WI38 (cell line): ENCODE data around the gene LEMD1.
"Not testable (repeated sequence)": the region's sequence is repeated elsewhere in the genome, so short reads cannot be mapped to it uniquely, and the experiment has no call there.

ENCODE experiments used
- H3K4me3 ChIP-seq: 2 replicates; pipeline ENCODE4 v1.5.1; 2011; ENCODE audit warnings: low read depth, mild to moderate bottlenecking, control low read depth, low read length
- TF ChIP-seq, protein P1 (sequence below): IDR thresholded peaks from 2 replicates; pipeline ENCODE4 v1.5.1; 2012; ENCODE audit warnings: low read depth, mild to moderate bottlenecking, control low read depth, low read length

Gene LEMD1

GRCh38 chr1:205398586-205398985 is 23.3 kb downstream of the LEMD1 start:
- TF ChIP-seq, protein P1, sequence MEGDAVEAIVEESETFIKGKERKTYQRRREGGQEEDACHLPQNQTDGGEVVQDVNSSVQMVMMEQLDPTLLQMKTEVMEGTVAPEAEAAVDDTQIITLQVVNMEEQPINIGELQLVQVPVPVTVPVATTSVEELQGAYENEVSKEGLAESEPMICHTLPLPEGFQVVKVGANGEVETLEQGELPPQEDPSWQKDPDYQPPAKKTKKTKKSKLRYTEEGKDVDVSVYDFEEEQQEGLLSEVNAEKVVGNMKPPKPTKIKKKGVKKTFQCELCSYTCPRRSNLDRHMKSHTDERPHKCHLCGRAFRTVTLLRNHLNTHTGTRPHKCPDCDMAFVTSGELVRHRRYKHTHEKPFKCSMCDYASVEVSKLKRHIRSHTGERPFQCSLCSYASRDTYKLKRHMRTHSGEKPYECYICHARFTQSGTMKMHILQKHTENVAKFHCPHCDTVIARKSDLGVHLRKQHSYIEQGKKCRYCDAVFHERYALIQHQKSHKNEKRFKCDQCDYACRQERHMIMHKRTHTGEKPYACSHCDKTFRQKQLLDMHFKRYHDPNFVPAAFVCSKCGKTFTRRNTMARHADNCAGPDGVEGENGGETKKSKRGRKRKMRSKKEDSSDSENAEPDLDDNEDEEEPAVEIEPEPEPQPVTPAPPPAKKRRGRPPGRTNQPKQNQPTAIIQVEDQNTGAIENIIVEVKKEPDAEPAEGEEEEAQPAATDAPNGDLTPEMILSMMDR, result no peak
- no peak overlapping the region for H3K4me3 ChIP-seq

- TF ChIP-seq, protein P1, result peak; percentile 26; the same call in 1 of the 2 replicates
- no peak overlapping the region for H3K4me3 ChIP-seq
These were observed 24.8 kb downstream of the LEMD1 start for GRCh38 chr1:205396967-205397616.

DNA sequence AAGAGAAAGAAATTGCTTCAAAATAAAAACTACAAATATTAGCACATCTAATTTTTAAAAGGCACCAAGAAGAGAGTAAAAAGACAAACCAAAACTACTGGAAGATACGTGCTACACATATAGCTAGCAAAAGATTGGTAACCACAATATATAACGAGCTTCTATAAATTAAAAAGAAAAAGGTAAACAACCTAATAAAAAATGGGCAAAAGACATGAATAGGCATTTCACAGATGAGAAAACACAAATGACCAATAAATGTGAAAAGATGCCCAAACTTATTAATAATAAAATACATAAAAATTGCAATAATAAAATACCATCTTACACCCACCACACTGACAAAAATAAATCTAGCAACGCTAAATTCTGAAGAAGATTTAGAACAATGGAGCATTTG is 26.2 kb downstream of the LEMD1 start:
- TF ChIP-seq, protein P1, result no peak
- H3K4me3 ChIP-seq, result no peak overlapping the region

GRCh38 chr1:205392650-205393049 is 29.2 kb downstream of the LEMD1 start:
- TF ChIP-seq, protein P1, result no peak
- no peak overlapping the region for H3K4me3 ChIP-seq

DNA sequence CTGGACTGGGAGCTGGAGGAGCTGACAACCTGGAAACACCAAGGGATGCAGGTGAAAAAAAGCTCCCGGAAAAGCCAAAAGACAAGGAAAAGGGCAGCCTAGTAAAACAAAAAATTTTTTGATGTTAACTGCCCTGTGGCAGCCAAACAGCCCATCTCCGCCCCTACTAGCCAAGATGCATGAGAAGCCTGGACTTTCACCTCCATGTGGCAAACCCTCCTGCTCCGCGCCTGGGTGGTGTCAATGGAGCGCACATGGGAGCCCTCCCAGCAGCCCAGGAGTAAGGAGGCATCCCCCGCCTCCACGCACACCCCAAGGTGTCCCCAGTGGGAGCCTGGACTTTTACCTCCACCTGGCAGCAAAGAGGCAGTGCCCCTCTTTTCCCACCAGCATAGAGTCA is 30.5 kb downstream of the LEMD1 start:
- no peak overlapping the region for H3K4me3 ChIP-seq
- TF ChIP-seq, protein P1, result no peak

- TF ChIP-seq, protein P1, result no peak
- H3K4me3 ChIP-seq, result no peak overlapping the region
These were observed 34.0 kb downstream of the LEMD1 start for GRCh38 chr1:205387845-205388244.

- not testable (repeated sequence) for H3K4me3 ChIP-seq
These were observed 38.9 kb downstream of the LEMD1 start for GRCh38 chr1:205382990-205383389.

DNA sequence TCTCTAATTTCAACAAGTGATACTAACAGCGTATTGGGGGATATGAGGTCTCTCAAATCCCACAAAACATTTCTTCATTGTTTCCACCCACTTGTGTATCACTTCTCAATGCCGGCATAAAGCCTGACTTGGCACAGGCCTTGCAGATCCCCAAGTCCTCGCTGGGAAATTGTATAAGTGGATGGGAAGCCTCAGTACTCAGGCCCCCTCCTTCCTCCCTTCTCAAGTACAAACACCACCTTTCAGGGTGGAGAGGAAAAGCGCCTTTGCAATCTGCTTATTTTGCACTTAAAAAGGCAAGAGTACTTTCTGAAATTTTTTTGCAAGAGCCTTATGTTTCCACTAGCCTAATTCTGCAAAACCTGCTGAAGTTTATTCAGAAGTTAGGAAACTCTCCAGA is 39.3 kb downstream of the LEMD1 start:
- H3K4me3 ChIP-seq, result no peak overlapping the region
- TF ChIP-seq, protein P1, result no peak
